Measurements from ENCODE around the gene PKNOX2.

GRCh38 chr11:125250318-125251213 is 86.0 kb downstream of the PKNOX2 start:
- TF ChIP-seq CTCF (IDR thresholded peaks at IDR 0.05) (no peak), POLR2A (IDR thresholded peaks at IDR 0.05) (no peak)

Measured in ovary (tissue), 3 donors.